Measurements from ENCODE around the gene RAB27B. TPM values are rescaled to one million over a fixed set of nuclear protein-coding genes. Genes with fewer than 3 reads are reported as not detected.
A peak's percentile ranks its signal among the peaks of the same experiment; 100 is the strongest.

Gene RAB27B
- total and polyA plus RNA-seq, 8 donors: 1.8 to 102 (median 17.0) TPM

DNA sequence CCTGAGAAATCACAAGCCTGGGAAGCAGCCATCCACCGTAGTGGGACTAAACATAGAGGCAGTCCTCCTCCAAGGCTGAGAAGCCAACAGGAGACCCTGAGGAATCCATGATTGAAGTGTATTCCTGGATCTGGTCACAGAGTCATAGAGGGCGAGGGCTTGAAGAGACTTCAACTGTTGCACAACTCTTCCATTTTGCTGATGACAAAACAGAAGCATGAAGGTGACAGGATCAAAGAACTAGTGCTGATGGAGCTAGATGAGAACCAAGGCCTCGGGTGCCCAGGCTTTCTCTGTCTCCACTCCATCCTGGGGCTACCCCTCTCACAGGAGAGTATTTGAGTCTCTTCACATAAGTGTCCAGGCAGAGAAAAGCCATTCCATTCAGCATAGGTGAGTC, 30.1 kb upstream of the RAB27B start:
- Histone ChIP-seq H3K27me3 (no peaks in the 10 kb centered on the region), H3K4me3 (no peak overlapping the region), H3K36me3 (no peaks in the 10 kb centered on the region), H3K27ac (no peak overlapping the region), H3K4me1 (peaks cover 0 to 4% (median 0%) of the 10 kb centered on the region in 4 donors), H3K9me3 (no peaks in the 10 kb centered on the region)
- WGBS, 5 donors: 77 to 98% (median 92%) methylated on average over 3 of the region's 3 CpGs
- TF ChIP-seq CTCF (IDR thresholded peaks at IDR 0.05) (no peak), EP300 (IDR thresholded peaks at IDR 0.05) (no peak), POLR2AphosphoS5 (IDR thresholded peaks at IDR 0.05) (no peak), POLR2A (IDR thresholded peaks at IDR 0.05) (no peak)
- intact Hi-C loops (cut with DNase I; ENCODE audit: low total_unique reads): no loop called here
- no peak for DNase-seq

GRCh38 chr18:54801374-54801773, 26.9 kb upstream of the RAB27B start:
- intact Hi-C loops (cut with DNase I; ENCODE audit: low total_unique reads): no loop called here
- WGBS, 5 donors: 16 to 63% (median 40%) methylated on average over 1 of the region's 1 CpG
- Histone ChIP-seq H3K27ac (no peak overlapping the region), H3K27me3 (no peaks in the 10 kb centered on the region), H3K4me1 (peaks cover 0 to 4% (median 0%) of the 10 kb centered on the region in 4 donors), H3K4me3 (no peak overlapping the region), H3K9me3 (no peaks in the 10 kb centered on the region), H3K36me3 (no peaks in the 10 kb centered on the region)
- DNase-seq: no peak
- no peak for TF ChIP-seq CTCF (IDR thresholded peaks at IDR 0.05)
- TF ChIP-seq POLR2AphosphoS5 (IDR thresholded peaks at IDR 0.05): no peak
- no peak for TF ChIP-seq POLR2A (IDR thresholded peaks at IDR 0.05)
- no peak for TF ChIP-seq EP300 (IDR thresholded peaks at IDR 0.05)

- H3K9me3 ChIP-seq: no peaks in the 10 kb centered on the region
- H3K4me1 ChIP-seq: peaks cover 0 to 4% (median 0%) of the 10 kb centered on the region in 4 donors
- intact Hi-C loops (cut with DNase I; ENCODE audit: low total_unique reads): no loop called here
- no peaks in the 10 kb centered on the region for H3K27me3 ChIP-seq
- peak in 1 of 2 donors; percentile 27 for DNase-seq
- H3K36me3 ChIP-seq: no peaks in the 10 kb centered on the region
- 16 to 49% (median 37%) methylated on average over 2 of the region's 2 CpGs for WGBS, 5 donors
- no peak overlapping the region for H3K4me3 ChIP-seq
- H3K27ac ChIP-seq: no peak overlapping the region
- TF ChIP-seq CTCF (IDR thresholded peaks at IDR 0.05) (no peak), POLR2A (IDR thresholded peaks at IDR 0.05) (no peak), POLR2AphosphoS5 (IDR thresholded peaks at IDR 0.05) (no peak), EP300 (IDR thresholded peaks at IDR 0.05) (no peak)
Measured at GRCh38 chr18:54802178-54802577, 26.1 kb upstream of the RAB27B start.

- intact Hi-C loops (cut with DNase I; ENCODE audit: low total_unique reads): no loop called here
- Histone ChIP-seq H3K9me3 (no peaks in the 10 kb centered on the region), H3K4me1 (peaks cover 0 to 4% (median 0%) of the 10 kb centered on the region in 4 donors), H3K4me3 (no peak overlapping the region), H3K27me3 (no peaks in the 10 kb centered on the region), H3K36me3 (no peaks in the 10 kb centered on the region), H3K27ac (no peak overlapping the region)
- TF ChIP-seq POLR2A (IDR thresholded peaks at IDR 0.05) (no peak), CTCF (IDR thresholded peaks at IDR 0.05) (no peak)
- WGBS, 5 donors: 34 to 66% (median 55%) methylated on average over 2 of the region's 2 CpGs
- DNase-seq: no peak
Measured at GRCh38 chr18:54802686-54803395, 25.4 kb upstream of the RAB27B start.
